Mucosa of gallbladder (tissue), 1 donor: ENCODE results near the gene PRELP. TPM values are rescaled to one million over a fixed set of nuclear protein-coding genes. Genes with fewer than 3 reads are reported as not detected.

ENCODE experiments used
- DNase-seq: peaks from one replicate; pipeline ENCODE4 v3.0.0-alpha.2; 2020; ENCODE audit warnings: low spot score
- total RNA-seq: library from RNA; stranded (reverse); gene quantifications from one replicate; pipeline ENCODE4 v1.2.1, GENCODE V29; 2021
- donor health status: DM: no; HTN: no; CAD: no.

PRELP gene
- total RNA-seq, 1 donor from 2014 or later = 72.1 TPM

GRCh38 chr1:203524152-203524551 is 48.5 kb downstream of the PRELP start:
- no peak for DNase-seq

- no peak for DNase-seq
Observed at GRCh38 chr1:203524824-203525223, 49.2 kb downstream of the PRELP start.

GRCh38 chr1:203525685-203526084 is 50.1 kb downstream of the PRELP start:
- DNase-seq = no peak

GRCh38 chr1:203526130-203526529 is 50.5 kb downstream of the PRELP start:
- no peak for DNase-seq

- no peak for DNase-seq
Observed at GRCh38 chr1:203526572-203526971, 51.0 kb downstream of the PRELP start.

- DNase-seq = no peak
Observed at GRCh38 chr1:203527013-203527412, 51.4 kb downstream of the PRELP start.

- no peak for DNase-seq
Observed at GRCh38 chr1:203528063-203528462, 52.5 kb downstream of the PRELP start.

GRCh38 chr1:203528976-203529835 is 53.6 kb downstream of the PRELP start:
- DNase-seq = no peak

GRCh38 chr1:203531063-203531462 is 55.5 kb downstream of the PRELP start:
- no peak for DNase-seq

- no peak for DNase-seq
Observed at GRCh38 chr1:203534012-203534411, 58.4 kb downstream of the PRELP start.

GRCh38 chr1:203534526-203534925 is 58.9 kb downstream of the PRELP start:
- peak; percentile 80 for DNase-seq

- DNase-seq = no peak
Observed at GRCh38 chr1:203536575-203536974, 61.0 kb downstream of the PRELP start.

GRCh38 chr1:203536980-203537455 is 61.4 kb downstream of the PRELP start:
- peak; percentile 74 for DNase-seq

GRCh38 chr1:203537806-203538464 is 62.3 kb downstream of the PRELP start:
- DNase-seq = peak; percentile 58

- no peak for DNase-seq
Observed at GRCh38 chr1:203538726-203539125, 63.1 kb downstream of the PRELP start.

GRCh38 chr1:203539831-203540546 is 64.4 kb downstream of the PRELP start:
- no peak for DNase-seq

Other genes with a start within 250 kb of the PRELP start
- gene CHIT1, start 246.1 kb upstream of the PRELP start, total RNA-seq = 0.06 TPM
- 111 TPM for gene BTG2, start 170.3 kb upstream of the PRELP start, total RNA-seq
- 272 TPM for gene FMOD, start 124.7 kb upstream of the PRELP start, total RNA-seq
- gene OPTC, start 18.3 kb downstream of the PRELP start, total RNA-seq = not detected
- 107 TPM for gene ATP2B4, start 151.0 kb downstream of the PRELP start, total RNA-seq